ENCODE measurements around the gene POMC. TPM values are rescaled to one million over a fixed set of nuclear protein-coding genes. Genes with fewer than 3 reads are reported as not detected.

Gene POMC
- total RNA-seq, 1 donor from 2014 or later: 5.4 TPM

DNA sequence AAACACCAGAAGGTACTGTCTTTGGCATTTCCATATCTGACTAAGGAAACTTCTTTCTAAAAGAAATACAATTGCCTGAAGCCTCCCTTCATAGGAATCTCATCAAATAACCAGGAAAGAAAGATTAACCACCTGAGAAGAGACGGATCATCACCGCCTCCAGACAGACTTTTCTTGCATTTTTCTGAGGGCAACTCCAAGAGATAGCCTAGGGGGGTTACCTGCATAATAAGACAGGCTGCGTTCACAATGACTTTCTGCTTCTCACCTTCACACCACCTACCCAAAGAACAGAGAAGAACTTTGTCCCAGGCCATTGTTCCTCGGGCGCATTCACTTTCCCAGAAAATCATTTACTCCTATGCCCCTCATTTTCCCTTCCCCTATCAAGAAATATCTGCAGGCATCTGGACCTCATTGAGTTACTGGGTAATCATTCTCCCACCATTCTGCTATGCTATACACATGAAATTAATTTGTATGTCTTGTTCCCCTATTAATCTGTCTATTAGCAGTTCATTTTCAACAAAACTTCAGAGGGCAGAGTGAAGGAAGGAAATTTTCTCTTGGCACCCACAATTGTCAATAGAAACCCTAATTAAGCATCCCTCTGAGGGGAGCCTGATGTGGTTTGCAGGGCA lies 8.3 kb upstream of the POMC start:
- H3K36me3 Mint-ChIP-seq (ENCODE audit: insufficient read depth): no peaks in the 10 kb centered on the region
- H3K4me1 Mint-ChIP-seq (ENCODE audit: low read depth): peaks cover 13% of the 10 kb centered on the region
- peaks cover under 1% of the 10 kb centered on the region for H3K9me3 Mint-ChIP-seq (ENCODE audit: low read depth)
- TF ChIP-seq, protein P1, sequence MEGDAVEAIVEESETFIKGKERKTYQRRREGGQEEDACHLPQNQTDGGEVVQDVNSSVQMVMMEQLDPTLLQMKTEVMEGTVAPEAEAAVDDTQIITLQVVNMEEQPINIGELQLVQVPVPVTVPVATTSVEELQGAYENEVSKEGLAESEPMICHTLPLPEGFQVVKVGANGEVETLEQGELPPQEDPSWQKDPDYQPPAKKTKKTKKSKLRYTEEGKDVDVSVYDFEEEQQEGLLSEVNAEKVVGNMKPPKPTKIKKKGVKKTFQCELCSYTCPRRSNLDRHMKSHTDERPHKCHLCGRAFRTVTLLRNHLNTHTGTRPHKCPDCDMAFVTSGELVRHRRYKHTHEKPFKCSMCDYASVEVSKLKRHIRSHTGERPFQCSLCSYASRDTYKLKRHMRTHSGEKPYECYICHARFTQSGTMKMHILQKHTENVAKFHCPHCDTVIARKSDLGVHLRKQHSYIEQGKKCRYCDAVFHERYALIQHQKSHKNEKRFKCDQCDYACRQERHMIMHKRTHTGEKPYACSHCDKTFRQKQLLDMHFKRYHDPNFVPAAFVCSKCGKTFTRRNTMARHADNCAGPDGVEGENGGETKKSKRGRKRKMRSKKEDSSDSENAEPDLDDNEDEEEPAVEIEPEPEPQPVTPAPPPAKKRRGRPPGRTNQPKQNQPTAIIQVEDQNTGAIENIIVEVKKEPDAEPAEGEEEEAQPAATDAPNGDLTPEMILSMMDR (IDR thresholded peaks at IDR 0.05; ENCODE audit: unreplicated experiment): no peak
- no peak overlapping the region for H3K4me3 Mint-ChIP-seq (ENCODE audit: low read depth)
- no peak for DNase-seq (ENCODE audit: low spot score, unreplicated experiment)
- H3K27ac Mint-ChIP-seq: no peak overlapping the region
- H3K27me3 Mint-ChIP-seq: peaks cover 26% of the 10 kb centered on the region

GRCh38 chr2:25176138-25176537 lies 7.8 kb upstream of the POMC start:
- Mint-ChIP-seq H3K4me1 (ENCODE audit: low read depth) (peaks cover 13% of the 10 kb centered on the region), H3K4me3 (ENCODE audit: low read depth) (no peak overlapping the region), H3K27ac (no peak overlapping the region), H3K27me3 (peaks cover 26% of the 10 kb centered on the region), H3K9me3 (ENCODE audit: low read depth) (no peaks in the 10 kb centered on the region), H3K36me3 (ENCODE audit: insufficient read depth) (no peaks in the 10 kb centered on the region)
- TF ChIP-seq, protein P1 (IDR thresholded peaks at IDR 0.05; ENCODE audit: unreplicated experiment): no peak
- no peak for DNase-seq (ENCODE audit: low spot score, unreplicated experiment)

GRCh38 chr2:25174192-25174861 lies 5.9 kb upstream of the POMC start:
- H3K36me3 Mint-ChIP-seq (ENCODE audit: insufficient read depth): no peaks in the 10 kb centered on the region
- H3K27me3 Mint-ChIP-seq: peaks cover 42% of the 10 kb centered on the region
- DNase-seq (ENCODE audit: low spot score, unreplicated experiment): no peak
- H3K4me1 Mint-ChIP-seq (ENCODE audit: low read depth): peaks cover 13% of the 10 kb centered on the region
- no peak overlapping the region for H3K27ac Mint-ChIP-seq
- H3K9me3 Mint-ChIP-seq (ENCODE audit: low read depth): no peaks in the 10 kb centered on the region
- H3K4me3 Mint-ChIP-seq (ENCODE audit: low read depth): no peak overlapping the region
- TF ChIP-seq, protein P1 (IDR thresholded peaks at IDR 0.05; ENCODE audit: unreplicated experiment): no peak

GRCh38 chr2:25173719-25174118 lies 5.3 kb upstream of the POMC start:
- DNase-seq (ENCODE audit: low spot score, unreplicated experiment): no peak
- Mint-ChIP-seq H3K9me3 (ENCODE audit: low read depth) (no peaks in the 10 kb centered on the region), H3K4me3 (ENCODE audit: low read depth) (no peak overlapping the region), H3K27ac (no peak overlapping the region), H3K36me3 (ENCODE audit: insufficient read depth) (no peaks in the 10 kb centered on the region), H3K4me1 (ENCODE audit: low read depth) (peaks cover 13% of the 10 kb centered on the region), H3K27me3 (peaks cover 48% of the 10 kb centered on the region)
- TF ChIP-seq, protein P1 (IDR thresholded peaks at IDR 0.05; ENCODE audit: unreplicated experiment): no peak

- Mint-ChIP-seq H3K36me3 (ENCODE audit: insufficient read depth) (no peaks in the 10 kb centered on the region), H3K27me3 (peaks cover 62% of the 10 kb centered on the region), H3K27ac (no peak overlapping the region), H3K9me3 (ENCODE audit: low read depth) (no peaks in the 10 kb centered on the region), H3K4me1 (ENCODE audit: low read depth) (no peaks in the 10 kb centered on the region), H3K4me3 (ENCODE audit: low read depth) (no peak overlapping the region)
- TF ChIP-seq, protein P1 (IDR thresholded peaks at IDR 0.05; ENCODE audit: unreplicated experiment): no peak
- no peak for DNase-seq (ENCODE audit: low spot score, unreplicated experiment)
Measured at GRCh38 chr2:25170888-25171287, 2.5 kb upstream of the POMC start.
